ENCODE measurements around the gene FGF6. TPM values are rescaled to one million over a fixed set of nuclear protein-coding genes. Genes with fewer than 3 reads are reported as not detected.

FGF6 gene
- total RNA-seq, 1 experiment from 2014 or later = not detected

GRCh38 chr12:4418913-4419312 lies 26.7 kb downstream of the FGF6 start:
- Histone ChIP-seq H3K4me3 (ENCODE audit: low read depth in 2 of 2, low read length in 2 of 2) (no peak overlapping the region), H3K27me3 (ENCODE audit: control insufficient read depth, insufficient read depth, low read length) (no peaks in the 10 kb centered on the region; the same call in 1 of the 2 replicates), H3K27ac (ENCODE audit: low read length) (no peak overlapping the region), H3K9me3 (ENCODE audit: control insufficient read depth, insufficient read depth, low read depth, low read length) (no peaks in the 10 kb centered on the region), H3K4me1 (ENCODE audit: control insufficient read depth, insufficient read depth, low read length) (no peaks in the 10 kb centered on the region), H3K36me3 (ENCODE audit: control insufficient read depth, insufficient read depth, low read length) (no peaks in the 10 kb centered on the region)
- ChIA-PET POLR2A (no interaction called here), CTCF (no interaction called here)
- DNase-seq (ENCODE audit: low read depth, low spot score) (no peak), ATAC-seq (no peak)
- intact Hi-C loops (cut with micrococcal nuclease; ENCODE audit: unreplicated experiment) = no loop called here
- TF ChIP-seq REST (IDR thresholded peaks at IDR 0.05; ENCODE audit: insufficient read depth in 1 of 2, low read depth in 2 of 2, low read length in 1 of 2) (no peak), POLR2AphosphoS5 (IDR thresholded peaks at IDR 0.05; ENCODE audit: low read depth, low read length) (no peak), SIN3A (IDR thresholded peaks at IDR 0.05; ENCODE audit: borderline replicate concordance, insufficient read depth, low read depth, low read length) (no peak), TCF7L2 (IDR thresholded peaks at IDR 0.05; ENCODE audit: low read depth, low read length) (no peak), CTCF (IDR thresholded peaks at IDR 0.05) (no peak)
- no TSS peak for BruUV-seq (replicated peaks)
- in situ Hi-C loops (cut with HindIII; ENCODE audit: low pct_unique_long_range_greater_than_20kb, low sequenced_read_pairs) = no loop called here

GRCh38 chr12:4417936-4418335 lies 27.7 kb downstream of the FGF6 start:
- ATAC-seq = no peak
- no peaks in the 10 kb centered on the region for H3K9me3 ChIP-seq (ENCODE audit: control insufficient read depth, insufficient read depth, low read depth, low read length)
- H3K4me1 ChIP-seq (ENCODE audit: control insufficient read depth, insufficient read depth, low read length) = no peaks in the 10 kb centered on the region
- ChIA-PET POLR2A (no interaction called here), CTCF (interaction anchor here (1.1 kb wide), 1 partner anchor 109 kb away, joined by 5 read pairs; no protein-coding TSS in a partner anchor)
- intact Hi-C loops (cut with micrococcal nuclease; ENCODE audit: unreplicated experiment) = no loop called here
- H3K27ac ChIP-seq (ENCODE audit: low read length) = no peak overlapping the region
- DNase-seq (ENCODE audit: low read depth, low spot score) = no peak
- no peak overlapping the region for H3K4me3 ChIP-seq (ENCODE audit: low read depth in 2 of 2, low read length in 2 of 2)
- H3K27me3 ChIP-seq (ENCODE audit: control insufficient read depth, insufficient read depth, low read length) = peaks cover 2% of the 10 kb centered on the region; the same call in 1 of the 2 replicates
- in situ Hi-C loops (cut with HindIII; ENCODE audit: low pct_unique_long_range_greater_than_20kb, low sequenced_read_pairs) = no loop called here
- TF ChIP-seq SIN3A (IDR thresholded peaks at IDR 0.05; ENCODE audit: borderline replicate concordance, insufficient read depth, low read depth, low read length) = no peak
- TF ChIP-seq REST (IDR thresholded peaks at IDR 0.05; ENCODE audit: insufficient read depth in 1 of 2, low read depth in 2 of 2, low read length in 1 of 2) = no peak
- no peak for TF ChIP-seq POLR2AphosphoS5 (IDR thresholded peaks at IDR 0.05; ENCODE audit: low read depth, low read length)
- no peak for TF ChIP-seq CTCF (IDR thresholded peaks at IDR 0.05)
- no peak for TF ChIP-seq TCF7L2 (IDR thresholded peaks at IDR 0.05; ENCODE audit: low read depth, low read length)
- H3K36me3 ChIP-seq (ENCODE audit: control insufficient read depth, insufficient read depth, low read length) = no peaks in the 10 kb centered on the region
- no TSS peak for BruUV-seq (replicated peaks)
